Small intestine (tissue), 7 donors: ENCODE measurements around the gene PCA3. TPM values are rescaled to one million over a fixed set of nuclear protein-coding genes. Genes with fewer than 3 reads are reported as not detected.

Experiments
- DNase-seq, 2 donors: peaks; one replicate each; pipeline versions ENCODE4 v3.0.0 to v3.0.0-alpha.2; 2013
- FAIRE-seq: peaks from 2 replicates; lab custom pipeline; 2012; peaks lifted over from hg19 to GRCh38; lab: Jason Lieb, UNC
- H3K27ac ChIP-seq, 3 donors: one replicate each; pipeline ENCODE4 v1.5.1; 2013; ENCODE audit warnings: low read length in 2 of 3, mild to moderate bottlenecking in 2 of 3, control low read depth in 1 of 3, inconsistent platforms in 1 of 3, low read depth in 1 of 3, moderate library complexity in 1 of 3
- H3K27me3 ChIP-seq, 3 donors: one replicate each; pipeline ENCODE4 v1.6.1; 2013; ENCODE audit warnings: low read length in 3 of 3, inconsistent platforms in 1 of 3; ENCODE audit not compliant: control insufficient read depth in 3 of 3, insufficient read depth in 3 of 3
- H3K36me3 ChIP-seq, 3 donors: one replicate each; pipeline ENCODE4 v1.6.1; 2013; ENCODE audit warnings: low read length in 3 of 3, inconsistent platforms in 1 of 3, low read depth in 1 of 3, mild to moderate bottlenecking in 1 of 3, moderate library complexity in 1 of 3; ENCODE audit not compliant: control insufficient read depth in 3 of 3, insufficient read depth in 2 of 3
- H3K4me1 ChIP-seq, 3 donors: one replicate each; pipeline ENCODE4 v1.6.1; 2013; ENCODE audit warnings: low read length in 2 of 3, inconsistent platforms in 1 of 3, low read depth in 1 of 3, mild to moderate bottlenecking in 1 of 3, moderate library complexity in 1 of 3; ENCODE audit not compliant: control insufficient read depth in 3 of 3, insufficient read depth in 2 of 3
- H3K4me3 ChIP-seq, 3 donors: one replicate each; pipeline ENCODE4 v1.5.1; 2013; ENCODE audit warnings: low read length in 3 of 3, control low read depth in 1 of 3, inconsistent platforms in 1 of 3, low read depth in 1 of 3, mild to moderate bottlenecking in 1 of 3, moderate library complexity in 1 of 3
- H3K9me3 ChIP-seq, 2 donors: one replicate each; pipeline ENCODE4 v1.6.1; 2013; ENCODE audit warnings: low read depth in 1 of 2, low read length in 1 of 2; ENCODE audit not compliant: control insufficient read depth in 2 of 2, insufficient read depth in 1 of 2
- WGBS, 3 donors: extraction: QIAGEN DNeasy Blood & Tissue Kit; methylation state at CpG; one replicate each; pipeline ENCODE4 v1.1.7; 2013; 5-methylcytosine and 5-hydroxymethylcytosine counted together
- polyA plus RNA-seq, 4 donors: library from polyadenylated mRNA; stranded (reverse) in 3 of 4; unstranded in 1 of 4; fragments of 200-250 nt in 3 of 4; fragments of 120-200 nt in 1 of 4; gene quantifications; one replicate each; pipeline versions ENCODE4 v1.2.1 to v1.2.3, GENCODE V29; 2013
- donor health status: healthy with polysubstance abuse.
- donor health status: control.
- donor health status: control.
- donor health status: Bipolar disorder and iron deficiency.
- donor health status: healthy.

The PCA3 gene
- polyA plus RNA-seq, 4 donors, result 0.28 to 0.86 TPM; not detected in 2

DNA sequence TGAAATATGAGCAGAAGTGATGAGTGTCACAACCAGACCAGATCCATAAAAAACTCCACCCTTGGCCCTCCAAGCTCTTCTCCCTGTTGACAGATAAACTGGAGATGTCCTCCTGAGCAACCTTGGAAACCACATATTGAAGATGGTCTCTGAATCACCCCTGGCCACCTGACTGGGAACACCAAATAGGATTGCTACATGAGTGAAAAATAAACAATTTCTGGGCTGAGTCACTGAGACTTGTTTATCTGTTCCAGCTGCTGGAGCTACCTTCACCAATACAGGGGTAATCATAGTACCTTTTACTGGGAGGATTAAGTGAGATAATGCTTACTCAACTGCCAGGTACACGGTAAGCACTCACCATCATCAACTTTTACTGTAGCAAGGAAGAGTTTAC, 53.3 kb downstream of the PCA3 start:
- Histone ChIP-seq H3K4me3 (no peak overlapping the region), H3K27ac (no peak overlapping the region), H3K4me1 (peaks cover 0 to 3% (median 0%) of the 10 kb centered on the region in 3 donors), H3K36me3 (no peaks in the 10 kb centered on the region), H3K27me3 (no peaks in the 10 kb centered on the region), H3K9me3 (no peaks in the 10 kb centered on the region)
- WGBS, 3 donors, result 65 to 89% (median 84%) methylated on average over 1 of the region's 1 CpG
- DNase-seq, result no peak
- no peak for FAIRE-seq

DNA sequence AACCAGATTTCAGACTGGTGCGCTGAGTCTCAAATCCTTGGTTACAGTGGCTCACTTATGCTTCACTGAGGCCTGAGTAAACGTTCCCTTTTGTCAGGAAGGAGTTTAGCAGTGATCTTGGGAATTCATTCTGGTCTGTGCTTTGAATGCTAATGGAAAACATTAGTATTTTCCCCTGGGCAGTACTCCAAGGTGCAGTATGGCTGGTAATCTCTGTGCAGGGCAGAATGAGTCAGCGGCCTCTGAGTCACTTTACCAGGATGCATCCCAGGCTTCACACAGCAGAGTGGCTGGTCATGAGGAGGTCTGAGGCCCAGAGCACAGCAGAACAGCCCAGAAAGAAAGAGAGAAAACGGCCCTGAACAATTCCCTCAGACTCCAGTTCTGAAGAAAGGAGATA, 54.0 kb downstream of the PCA3 start:
- Histone ChIP-seq H3K4me3 (no peak overlapping the region), H3K4me1 (peaks cover 0 to 3% (median 0%) of the 10 kb centered on the region in 3 donors), H3K36me3 (no peaks in the 10 kb centered on the region), H3K27ac (peak overlapping the region in 1 of 3 donors; percentile 36), H3K27me3 (no peaks in the 10 kb centered on the region), H3K9me3 (no peaks in the 10 kb centered on the region)
- FAIRE-seq, result no peak
- peak; percentile 41 to 87 for DNase-seq
- WGBS, 3 donors, result 26 to 44% (median 34%) methylated on average over 4 of the region's 4 CpGs

DNA sequence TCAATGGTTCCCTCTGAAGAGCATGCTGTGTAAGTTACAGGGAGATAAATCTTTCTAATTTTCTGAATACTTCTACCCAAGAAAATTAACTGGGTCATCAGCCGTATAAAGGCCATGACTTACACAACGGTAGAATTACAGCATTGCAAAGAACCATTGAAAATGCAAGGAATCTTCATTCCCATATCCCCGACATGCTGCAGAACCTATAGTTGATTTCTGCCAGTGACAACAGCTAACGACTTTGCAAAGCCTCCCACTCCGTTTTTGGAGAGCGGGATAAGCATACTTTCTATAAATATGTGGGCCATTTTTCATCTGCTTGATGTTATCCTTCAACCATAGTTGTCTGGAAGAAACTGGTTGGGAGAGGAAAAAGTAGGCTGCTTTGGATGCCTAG, 56.2 kb downstream of the PCA3 start:
- no peaks in the 10 kb centered on the region for H3K9me3 ChIP-seq
- no peak for FAIRE-seq
- no peak for DNase-seq
- H3K36me3 ChIP-seq, result no peaks in the 10 kb centered on the region
- H3K27ac ChIP-seq, result no peak overlapping the region
- H3K4me3 ChIP-seq, result no peak overlapping the region
- 76 to 95% (median 85%) methylated on average over 6 of the region's 6 CpGs for WGBS, 3 donors
- no peaks in the 10 kb centered on the region for H3K27me3 ChIP-seq
- peaks cover 0 to 3% (median 0%) of the 10 kb centered on the region in 3 donors for H3K4me1 ChIP-seq

DNA sequence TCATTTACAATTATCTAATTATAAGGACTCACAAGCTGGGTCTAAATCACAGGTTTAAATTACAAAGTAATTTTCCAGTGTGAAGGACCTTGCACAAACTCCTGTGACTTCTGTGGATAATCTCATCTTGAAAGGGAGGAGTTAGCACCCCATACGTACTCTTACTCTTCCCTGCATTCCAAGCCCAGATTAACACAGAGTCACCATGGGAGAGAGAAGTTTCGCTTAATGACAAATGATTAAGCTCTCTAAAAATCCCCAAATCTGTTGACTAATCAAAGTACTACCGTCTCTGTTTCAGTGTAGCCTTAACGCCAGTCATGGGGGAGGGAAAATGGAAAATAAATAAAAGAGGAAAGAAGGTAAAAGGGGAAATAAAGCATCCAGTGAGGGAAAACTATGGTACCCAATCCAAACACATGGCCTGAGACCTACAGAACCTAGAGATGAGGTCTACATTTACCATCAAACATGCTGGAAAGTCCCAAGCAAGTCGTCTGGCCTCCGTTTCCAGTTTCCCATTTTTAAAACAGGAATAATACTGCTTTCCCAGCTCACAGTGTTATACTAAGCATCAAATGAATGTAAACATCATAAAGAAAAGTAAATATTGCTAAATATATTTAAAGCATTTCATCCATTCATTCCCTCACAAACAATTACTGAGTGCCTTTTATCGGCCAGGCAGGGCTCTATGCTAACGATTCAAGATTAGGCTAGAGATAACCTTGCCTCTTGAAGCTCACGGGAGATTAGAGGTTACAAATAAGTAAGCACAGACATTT, 63.2 kb downstream of the PCA3 start:
- H3K36me3 ChIP-seq, result no peaks in the 10 kb centered on the region
- no peak for FAIRE-seq
- H3K27ac ChIP-seq, result no peak overlapping the region
- no peak for DNase-seq
- WGBS, 3 donors, result 62 to 65% (median 65%) methylated on average over 9 of the region's 9 CpGs
- no peaks in the 10 kb centered on the region for H3K9me3 ChIP-seq
- no peaks in the 10 kb centered on the region for H3K4me1 ChIP-seq
- peaks cover 0 to 2% (median 0%) of the 10 kb centered on the region in 3 donors for H3K27me3 ChIP-seq
- no peak overlapping the region for H3K4me3 ChIP-seq

DNA sequence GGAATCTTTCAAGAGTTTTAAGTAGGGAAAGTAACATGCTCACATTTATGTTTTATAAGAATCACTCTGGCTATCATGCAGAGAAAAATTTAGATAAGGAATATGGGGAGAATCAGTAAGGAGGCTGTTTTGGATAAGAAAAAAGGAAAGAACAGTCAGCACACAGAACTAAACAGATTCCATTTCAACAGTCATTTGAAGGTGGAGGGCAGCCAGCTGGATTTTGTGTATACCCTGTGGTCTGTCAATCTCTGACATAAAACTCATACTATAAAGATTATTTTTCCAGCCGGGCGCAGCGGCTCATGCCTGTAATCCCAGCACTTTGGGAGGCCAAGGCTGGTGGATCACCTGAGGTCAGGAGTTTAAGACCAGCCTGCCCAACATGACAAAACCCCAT, 64.2 kb downstream of the PCA3 start:
- Histone ChIP-seq H3K27me3 (peaks cover 0 to 2% (median 0%) of the 10 kb centered on the region in 3 donors), H3K9me3 (no peaks in the 10 kb centered on the region), H3K4me1 (no peaks in the 10 kb centered on the region), H3K27ac (no peak overlapping the region), H3K4me3 (no peak overlapping the region), H3K36me3 (no peaks in the 10 kb centered on the region)
- FAIRE-seq (no peak), DNase-seq (no peak)
- 75 to 85% (median 76%) methylated on average over 3 of the region's 3 CpGs for WGBS, 3 donors

DNA sequence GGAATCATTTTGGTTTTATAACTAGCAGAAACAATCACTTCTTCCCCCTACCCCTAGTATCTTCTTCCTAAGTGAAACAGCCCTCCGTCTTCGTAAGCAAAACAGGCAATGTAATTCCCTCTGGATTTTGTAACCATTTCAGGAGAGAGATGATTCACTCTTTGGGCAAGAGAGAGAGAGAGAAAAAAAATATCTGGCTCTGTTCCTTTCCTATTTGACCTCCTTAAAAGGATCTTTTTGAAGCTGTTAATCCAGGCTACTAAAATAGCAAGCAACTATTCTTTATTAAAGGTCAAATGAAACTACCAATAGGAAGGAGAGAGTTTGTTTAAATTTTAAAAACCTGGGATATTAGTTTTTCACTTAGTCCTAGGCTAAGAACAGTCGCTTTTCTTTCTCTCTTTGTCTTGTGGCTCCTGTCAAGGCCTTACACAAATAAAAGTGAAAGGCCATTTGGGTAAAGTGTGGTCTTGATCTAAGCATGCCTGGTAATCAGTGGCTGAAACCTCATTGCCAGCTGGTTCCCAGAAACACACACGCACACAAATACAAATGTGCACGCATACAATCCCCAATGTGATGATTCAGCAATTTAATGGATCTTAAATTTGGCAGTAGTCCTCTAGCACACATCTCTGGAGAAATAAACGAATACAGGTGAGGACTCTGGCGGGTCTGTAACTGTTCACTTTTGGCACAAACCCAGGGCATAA, 71.5 kb downstream of the PCA3 start:
- no peaks in the 10 kb centered on the region for H3K36me3 ChIP-seq
- H3K27me3 ChIP-seq, result no peaks in the 10 kb centered on the region
- no peaks in the 10 kb centered on the region for H3K9me3 ChIP-seq
- H3K27ac ChIP-seq, result peak overlapping the region in 2 of 3 donors; percentile 56 to 64
- no peak overlapping the region for H3K4me3 ChIP-seq
- FAIRE-seq (no peak), DNase-seq (no peak)
- no peaks in the 10 kb centered on the region for H3K4me1 ChIP-seq
- WGBS, 3 donors, result 56 to 79% (median 70%) methylated on average over 7 of the region's 7 CpGs

Other genes with a start within 250 kb of the PCA3 start
- gene PRUNE2, start 141.7 kb downstream of the PCA3 start, polyA plus RNA-seq, result 10 to 100 TPM in 2 of 4 donors, 1 to 10 TPM in 2; 1.1 to 62.1 (median 7.5) TPM